Omental fat pad (tissue), 4 donors: ENCODE results near the gene ATP2B1. TPM values are rescaled to one million over a fixed set of nuclear protein-coding genes. Genes with fewer than 3 reads are reported as not detected.

Experiments
- ATAC-seq: fragments of 150-250 bp; one replicate; pipeline ENCODE4 v1.9.1; 2016; ENCODE audit warnings: mild to moderate bottlenecking, moderate library complexity; ENCODE audit not compliant: low FRiP score
- DNase-seq: peaks from one replicate; pipeline ENCODE4 v3.0.0-alpha.2; 2019; ENCODE audit warnings: low spot score
- total RNA-seq, 4 donors: library from RNA; depleted of rRNA; stranded (reverse); fragments of >200 nt; gene quantifications; one replicate each; pipeline ENCODE4 v1.1.0, GENCODE V29; 2016
- TF ChIP-seq, protein P1 (sequence below), 3 donors: fragments of 450-650 bp; IDR thresholded peaks; one replicate each; pipeline ENCODE4 v1.5.1; 2016 to 2017; ENCODE audit warnings: antibody characterized with exemption in 3 of 3, mild to moderate bottlenecking in 3 of 3, moderate library complexity in 2 of 3

Gene ATP2B1
- total RNA-seq, 4 donors from 2014 or later, result 29.5 to 116 (median 68.4) TPM

DNA sequence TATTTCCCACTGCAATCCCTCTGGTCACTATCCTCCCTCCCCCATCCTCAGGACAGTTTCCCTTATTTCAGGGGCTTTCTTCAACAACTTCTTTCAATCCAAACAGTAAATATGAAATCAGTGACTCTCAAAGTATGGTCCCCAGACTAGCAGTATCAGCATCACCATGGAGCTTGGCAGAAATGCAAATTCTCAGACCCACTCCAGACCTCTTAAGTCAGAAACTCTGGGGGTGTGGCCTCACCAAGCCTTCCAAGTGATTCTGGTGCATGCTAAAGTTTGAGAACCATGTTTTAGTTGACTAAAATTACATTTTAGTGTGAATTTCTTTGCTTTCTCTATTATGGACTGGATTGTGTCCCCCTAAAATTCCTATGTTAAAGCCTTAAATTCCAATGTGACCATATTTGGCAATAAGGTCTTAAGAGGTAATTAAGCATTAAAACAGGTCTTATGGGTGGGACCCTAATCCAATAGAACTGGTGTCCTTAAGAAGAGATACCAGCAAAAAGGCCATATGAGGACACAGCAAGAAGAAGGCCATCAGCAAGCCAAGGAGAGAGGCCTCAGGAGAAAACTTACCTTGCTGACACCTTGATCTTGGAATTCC lies 23.2 kb downstream of the ATP2B1 start:
- DNase-seq (no peak), ATAC-seq (no peak)
- TF ChIP-seq, protein P1, sequence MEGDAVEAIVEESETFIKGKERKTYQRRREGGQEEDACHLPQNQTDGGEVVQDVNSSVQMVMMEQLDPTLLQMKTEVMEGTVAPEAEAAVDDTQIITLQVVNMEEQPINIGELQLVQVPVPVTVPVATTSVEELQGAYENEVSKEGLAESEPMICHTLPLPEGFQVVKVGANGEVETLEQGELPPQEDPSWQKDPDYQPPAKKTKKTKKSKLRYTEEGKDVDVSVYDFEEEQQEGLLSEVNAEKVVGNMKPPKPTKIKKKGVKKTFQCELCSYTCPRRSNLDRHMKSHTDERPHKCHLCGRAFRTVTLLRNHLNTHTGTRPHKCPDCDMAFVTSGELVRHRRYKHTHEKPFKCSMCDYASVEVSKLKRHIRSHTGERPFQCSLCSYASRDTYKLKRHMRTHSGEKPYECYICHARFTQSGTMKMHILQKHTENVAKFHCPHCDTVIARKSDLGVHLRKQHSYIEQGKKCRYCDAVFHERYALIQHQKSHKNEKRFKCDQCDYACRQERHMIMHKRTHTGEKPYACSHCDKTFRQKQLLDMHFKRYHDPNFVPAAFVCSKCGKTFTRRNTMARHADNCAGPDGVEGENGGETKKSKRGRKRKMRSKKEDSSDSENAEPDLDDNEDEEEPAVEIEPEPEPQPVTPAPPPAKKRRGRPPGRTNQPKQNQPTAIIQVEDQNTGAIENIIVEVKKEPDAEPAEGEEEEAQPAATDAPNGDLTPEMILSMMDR (IDR thresholded peaks at IDR 0.05), result no peak

DNA sequence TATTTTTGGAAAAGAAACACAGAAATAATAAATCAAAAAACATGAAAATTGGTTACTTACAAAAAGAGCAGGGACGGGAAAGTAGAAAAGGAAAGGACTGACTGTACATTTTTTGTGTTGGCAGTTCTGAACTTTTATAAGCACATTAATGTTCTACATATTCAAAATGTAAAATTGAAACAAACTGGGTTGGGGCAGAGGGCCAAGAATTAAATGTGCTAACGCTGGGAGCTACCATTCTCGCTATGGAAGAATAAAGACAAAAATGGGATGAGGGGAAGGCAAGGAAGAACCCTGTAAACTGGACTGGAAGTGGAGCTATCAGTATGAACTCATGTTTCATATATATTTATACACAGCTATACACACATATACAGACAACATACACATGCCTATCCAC lies 24.5 kb downstream of the ATP2B1 start:
- TF ChIP-seq, protein P1 (IDR thresholded peaks at IDR 0.05), result no peak
- ATAC-seq, result no peak

DNA sequence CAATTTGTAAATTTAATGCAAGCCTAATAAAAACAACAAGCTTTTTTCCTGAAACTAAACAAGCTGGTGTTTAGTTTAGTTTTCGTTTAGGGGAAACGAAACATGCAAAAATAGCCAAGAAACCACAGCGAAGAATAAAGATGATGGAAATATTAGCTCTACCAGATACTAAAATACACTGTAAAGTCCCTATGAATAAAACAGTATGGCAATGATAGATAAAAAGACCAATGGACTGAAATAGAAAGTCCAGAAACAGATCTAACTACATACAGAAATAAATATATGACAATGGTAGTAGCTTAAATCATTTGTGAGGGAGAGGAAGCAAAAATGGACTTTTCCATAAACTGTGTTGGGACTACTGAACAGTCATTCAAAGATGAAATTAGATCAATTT lies 26.4 kb downstream of the ATP2B1 start:
- ATAC-seq (no peak), DNase-seq (no peak)
- TF ChIP-seq, protein P1 (IDR thresholded peaks at IDR 0.05), result no peak

More for the DNA sequence above, 24.5 kb downstream of the ATP2B1 start:
- DNase-seq, result no peak

DNA sequence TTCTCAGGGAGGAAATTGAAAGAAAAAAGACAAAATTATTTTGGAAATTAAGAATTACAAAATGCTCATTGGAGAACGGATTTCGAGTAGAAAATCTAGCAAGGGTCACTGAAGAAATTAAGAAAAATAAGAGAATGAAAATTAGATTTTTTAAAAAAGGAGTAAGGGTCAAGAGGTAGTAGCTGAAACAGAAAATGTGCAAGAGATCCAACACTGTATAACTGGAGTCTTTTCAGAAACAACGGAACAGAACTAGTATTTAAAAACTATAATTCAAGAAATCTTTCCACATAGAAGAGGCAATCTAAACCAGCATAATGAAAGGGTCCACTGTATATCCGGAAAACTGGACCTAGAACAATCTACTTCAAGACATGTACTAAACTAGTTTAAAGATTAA lies 28.2 kb downstream of the ATP2B1 start:
- ATAC-seq, result no peak
- TF ChIP-seq, protein P1 (IDR thresholded peaks at IDR 0.05), result no peak
- no peak for DNase-seq

DNA sequence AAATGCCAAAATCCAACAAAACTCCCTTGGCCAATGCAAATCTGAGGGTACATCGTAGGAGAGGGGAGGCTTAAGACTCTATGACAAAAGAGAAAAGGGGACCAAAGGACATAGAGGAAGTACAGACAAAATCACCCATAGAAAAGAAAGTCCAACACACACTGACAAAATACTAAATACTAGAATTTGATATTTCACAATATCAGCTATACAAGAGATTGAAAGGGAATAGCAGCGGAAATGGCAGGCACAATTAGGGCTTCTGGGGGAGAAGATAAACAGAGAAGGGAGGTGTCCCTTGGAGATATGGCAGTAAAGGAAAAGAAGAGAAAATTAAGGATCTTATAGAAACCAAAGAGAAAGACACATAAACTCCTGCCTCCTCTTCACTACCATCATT lies 29.0 kb downstream of the ATP2B1 start:
- no peak for DNase-seq
- TF ChIP-seq, protein P1 (IDR thresholded peaks at IDR 0.05), result no peak
- ATAC-seq, result no peak

DNA sequence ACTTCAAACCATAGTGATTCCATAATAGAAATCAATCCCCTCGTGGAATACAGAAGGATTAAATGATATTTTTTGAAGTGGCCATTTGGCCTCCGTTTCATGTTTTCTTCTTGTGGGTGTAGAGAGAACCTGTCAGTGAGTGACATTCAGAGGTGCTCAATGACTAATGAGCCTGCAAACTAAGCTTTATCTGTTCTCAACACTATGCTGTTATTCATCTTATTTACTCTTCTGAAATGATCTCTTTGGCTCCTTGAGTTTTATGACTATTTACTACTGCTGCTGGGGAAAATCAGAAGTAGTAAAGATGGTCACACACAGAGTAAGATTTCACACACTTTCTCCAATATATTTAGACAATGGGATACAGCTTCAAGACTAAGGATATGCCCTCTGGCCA lies 30.4 kb downstream of the ATP2B1 start:
- no peak for ATAC-seq
- DNase-seq, result no peak
- TF ChIP-seq, protein P1 (IDR thresholded peaks at IDR 0.05), result no peak

DNA sequence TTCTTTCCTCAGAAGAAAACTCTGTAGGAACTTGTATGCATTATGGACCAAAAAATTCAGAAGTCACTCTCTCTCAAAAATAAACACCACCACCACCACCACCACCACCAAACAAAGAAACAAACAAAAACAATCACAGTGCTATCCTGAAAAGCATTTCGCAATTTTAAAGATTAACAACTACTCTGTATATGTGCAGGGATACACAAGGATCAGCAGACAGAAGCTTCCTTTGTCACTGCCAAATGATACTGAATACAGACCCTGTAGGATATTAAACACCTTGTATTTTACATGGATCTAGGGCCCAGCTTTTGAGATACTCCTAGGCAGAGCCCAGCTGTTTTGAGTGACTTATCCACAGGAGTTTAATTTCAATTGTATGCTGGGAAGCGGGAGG lies 31.7 kb downstream of the ATP2B1 start:
- DNase-seq (no peak), ATAC-seq (no peak)
- TF ChIP-seq, protein P1 (IDR thresholded peaks at IDR 0.05), result no peak
